DMS153 (cell line): ENCODE results near the gene TFEB.

Experiments
- DNase-seq: peaks from one replicate; lab custom pipeline; 2025; lab: John Stamatoyannopoulos, UW

Gene TFEB

GRCh38 chr6:41763470-41763869 is 28.1 kb upstream of the TFEB start:
- DNase-seq: no peak

GRCh38 chr6:41759905-41760579 is 24.6 kb upstream of the TFEB start:
- DNase-seq: no peak

- DNase-seq: no peak
Observed at GRCh38 chr6:41759106-41759904, 23.9 kb upstream of the TFEB start.

GRCh38 chr6:41758641-41759035 is 23.2 kb upstream of the TFEB start:
- no peak for DNase-seq

GRCh38 chr6:41757931-41758640 is 22.7 kb upstream of the TFEB start:
- no peak for DNase-seq

GRCh38 chr6:41757271-41757670 is 21.9 kb upstream of the TFEB start:
- DNase-seq: no peak

- DNase-seq: no peak
Observed at GRCh38 chr6:41756354-41756753, 20.9 kb upstream of the TFEB start.

- no peak for DNase-seq
Observed at GRCh38 chr6:41755895-41756294, 20.5 kb upstream of the TFEB start.

- no peak for DNase-seq
Observed at GRCh38 chr6:41750374-41750773, 15.0 kb upstream of the TFEB start.

GRCh38 chr6:41748542-41748941 is 13.1 kb upstream of the TFEB start:
- no peak for DNase-seq

- DNase-seq: no peak
Observed at GRCh38 chr6:41748102-41748477, 12.7 kb upstream of the TFEB start.

- DNase-seq: no peak
Observed at GRCh38 chr6:41747256-41748101, 12.1 kb upstream of the TFEB start, which contains the start of gene PGC. Gene PGC, minus strand, starts transcription at chr6:41747397. Its CDS starts 63 bp downstream, at chr6:41747334.

GRCh38 chr6:41746107-41746506 is 10.7 kb upstream of the TFEB start:
- DNase-seq: no peak

GRCh38 chr6:41744236-41744787 is 8.9 kb upstream of the TFEB start:
- DNase-seq: no peak

GRCh38 chr6:41743406-41744235 is 8.2 kb upstream of the TFEB start:
- no peak for DNase-seq

GRCh38 chr6:41741625-41742490 is 6.5 kb upstream of the TFEB start:
- no peak for DNase-seq

GRCh38 chr6:41740366-41741162 is 5.2 kb upstream of the TFEB start:
- no peak for DNase-seq

- no peak for DNase-seq
Observed at GRCh38 chr6:41739041-41739440, 3.6 kb upstream of the TFEB start.

- DNase-seq: no peak
Observed at GRCh38 chr6:41737591-41738130, 2.3 kb upstream of the TFEB start.
